HUES6 (cell line): ENCODE data around the gene NPTN.

Source experiments
- H3K27ac ChIP-seq: 2 replicates; pipeline ENCODE4 v1.7.0; 2013; ENCODE audit warnings: low read depth, mild to moderate bottlenecking, low read length, inconsistent platforms
- H3K27me3 ChIP-seq: 2 replicates; pipeline ENCODE4 v1.6.1; 2013; ENCODE audit warnings: low read length; ENCODE audit not compliant: control insufficient read depth, insufficient read depth
- H3K36me3 ChIP-seq: 2 replicates; pipeline ENCODE4 v1.6.1; 2013; ENCODE audit warnings: low read length; ENCODE audit not compliant: control insufficient read depth, insufficient read depth
- H3K4me1 ChIP-seq: 2 replicates; pipeline ENCODE4 v1.6.1; 2013; ENCODE audit warnings: low read length; ENCODE audit not compliant: control insufficient read depth, insufficient read depth
- H3K4me3 ChIP-seq: 2 replicates; pipeline ENCODE4 v1.5.1; 2013; ENCODE audit warnings: low read depth, low read length
- H3K9ac ChIP-seq: one replicate; pipeline ENCODE4 v1.6.1; 2013; ENCODE audit warnings: mild to moderate bottlenecking, low read length
- H3K9me3 ChIP-seq: 2 replicates; pipeline ENCODE4 v1.6.1; 2013; ENCODE audit warnings: low read depth, low read length; ENCODE audit not compliant: control insufficient read depth, insufficient read depth

The NPTN gene

GRCh38 chr15:73633111-73633990 is at the start of gene NPTN:
TSS of gene NPTN (minus strand) at chr15:73633389. CDS start at chr15:73633215, 174 bp downstream.
- peak within 1 kb of the TSS; percentile 87 for H3K4me3 ChIP-seq
- peak within 1 kb of the TSS; percentile 85 for H3K9ac ChIP-seq
- no peaks in the 10 kb centered on the region for H3K36me3 ChIP-seq
- peaks cover 36% of the 10 kb centered on the region for H3K4me1 ChIP-seq
- peak within 1 kb of the TSS; percentile 50; the same call in 1 of the 2 replicates for H3K27ac ChIP-seq
- H3K27me3 ChIP-seq = no peaks in the 10 kb centered on the region; the same call in 1 of the 2 replicates
- H3K9me3 ChIP-seq = no peaks in the 10 kb centered on the region

DNA sequence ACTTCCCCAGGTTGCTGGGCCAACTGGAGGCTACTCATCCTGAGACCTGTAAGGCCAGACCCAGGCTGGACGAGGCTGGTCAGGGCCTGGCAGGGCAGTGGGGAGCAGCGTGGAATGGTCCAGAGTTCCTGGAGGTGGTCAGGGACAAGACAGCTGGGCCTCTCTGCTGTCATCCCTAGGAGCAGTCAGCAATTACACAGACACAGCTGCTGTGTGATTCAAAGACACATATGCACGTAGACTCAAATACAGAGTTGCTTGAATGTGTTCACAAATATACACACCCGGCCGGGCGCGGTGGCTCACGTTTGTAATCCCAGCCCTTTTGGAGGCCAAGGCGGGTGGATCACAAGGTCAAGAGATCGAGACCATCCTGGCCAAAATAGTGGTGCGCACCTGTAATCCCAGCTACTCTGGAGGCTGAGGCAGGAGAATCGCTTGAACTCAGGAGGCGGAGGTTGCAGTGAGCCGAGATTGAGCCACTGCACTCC is 49.5 kb upstream of the NPTN start:
- Histone ChIP-seq H3K9ac (no peak overlapping the region), H3K36me3 (no peaks in the 10 kb centered on the region), H3K27me3 (no peaks in the 10 kb centered on the region), H3K9me3 (no peaks in the 10 kb centered on the region), H3K4me1 (peaks cover 27% of the 10 kb centered on the region), H3K4me3 (no peak overlapping the region), H3K27ac (no peak overlapping the region)

GRCh38 chr15:73681856-73682599 is 48.8 kb upstream of the NPTN start:
- H3K4me1 ChIP-seq = peaks cover 24% of the 10 kb centered on the region
- H3K9ac ChIP-seq = no peak overlapping the region
- no peaks in the 10 kb centered on the region for H3K9me3 ChIP-seq
- no peak overlapping the region for H3K4me3 ChIP-seq
- H3K27ac ChIP-seq = no peak overlapping the region
- no peaks in the 10 kb centered on the region for H3K36me3 ChIP-seq
- H3K27me3 ChIP-seq = no peaks in the 10 kb centered on the region

- Histone ChIP-seq H3K27ac (no peak overlapping the region), H3K27me3 (no peaks in the 10 kb centered on the region), H3K36me3 (no peaks in the 10 kb centered on the region), H3K4me1 (peaks cover 18% of the 10 kb centered on the region), H3K9me3 (no peaks in the 10 kb centered on the region), H3K4me3 (no peak overlapping the region), H3K9ac (no peak overlapping the region)
These were observed 47.9 kb upstream of the NPTN start for GRCh38 chr15:73681063-73681462.

DNA sequence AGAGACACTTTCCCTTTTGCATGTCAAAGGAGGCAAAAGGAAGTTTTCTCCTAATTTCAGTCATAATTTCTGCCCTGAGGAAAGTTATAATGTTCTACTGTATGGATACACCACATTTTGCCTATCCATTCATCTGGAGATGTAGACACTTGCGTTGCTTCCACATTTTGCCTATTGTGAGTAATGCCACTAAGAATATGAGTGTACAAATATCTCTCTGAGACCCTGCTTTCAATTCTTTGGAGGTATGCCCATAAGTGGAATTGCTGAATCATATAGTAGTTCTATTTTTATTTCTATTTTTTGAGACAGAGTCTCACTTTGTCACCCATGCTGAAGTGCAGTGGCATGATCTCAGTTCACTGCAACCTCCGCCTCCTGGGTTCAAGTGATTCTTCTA is 47.4 kb upstream of the NPTN start:
- Histone ChIP-seq H3K27me3 (no peaks in the 10 kb centered on the region), H3K9ac (no peak overlapping the region), H3K36me3 (no peaks in the 10 kb centered on the region), H3K9me3 (no peaks in the 10 kb centered on the region), H3K27ac (no peak overlapping the region), H3K4me1 (peaks cover 13% of the 10 kb centered on the region), H3K4me3 (no peak overlapping the region)

- Histone ChIP-seq H3K4me1 (peaks cover 12% of the 10 kb centered on the region), H3K9me3 (no peaks in the 10 kb centered on the region), H3K36me3 (no peaks in the 10 kb centered on the region), H3K27me3 (no peaks in the 10 kb centered on the region), H3K9ac (no peak overlapping the region), H3K4me3 (no peak overlapping the region), H3K27ac (no peak overlapping the region)
These were observed 46.8 kb upstream of the NPTN start for GRCh38 chr15:73679964-73680363.

DNA sequence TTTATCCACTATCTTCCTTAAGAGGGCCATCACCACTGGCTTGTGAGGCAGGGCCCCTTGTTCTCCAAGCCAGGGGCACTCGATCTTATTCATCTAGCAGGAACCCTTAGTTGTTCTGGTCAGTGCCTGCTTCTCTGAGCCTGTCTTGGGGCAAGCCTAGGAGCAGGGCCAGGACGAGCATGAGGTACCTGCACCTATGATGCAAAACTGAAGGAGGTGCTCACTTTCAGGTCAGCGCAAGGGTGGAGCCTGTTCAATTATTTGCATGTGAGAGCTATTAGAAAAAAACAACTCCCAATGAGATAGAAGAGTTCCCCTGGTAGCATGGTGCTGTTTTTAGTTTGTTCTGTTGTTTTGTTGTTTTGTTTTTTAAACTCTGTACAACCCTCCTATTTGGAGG is 46.0 kb upstream of the NPTN start:
- no peak overlapping the region for H3K9ac ChIP-seq
- H3K4me3 ChIP-seq = no peak overlapping the region
- no peak overlapping the region for H3K27ac ChIP-seq
- peaks cover 12% of the 10 kb centered on the region for H3K4me1 ChIP-seq
- no peaks in the 10 kb centered on the region for H3K9me3 ChIP-seq
- no peaks in the 10 kb centered on the region for H3K36me3 ChIP-seq
- no peaks in the 10 kb centered on the region for H3K27me3 ChIP-seq

DNA sequence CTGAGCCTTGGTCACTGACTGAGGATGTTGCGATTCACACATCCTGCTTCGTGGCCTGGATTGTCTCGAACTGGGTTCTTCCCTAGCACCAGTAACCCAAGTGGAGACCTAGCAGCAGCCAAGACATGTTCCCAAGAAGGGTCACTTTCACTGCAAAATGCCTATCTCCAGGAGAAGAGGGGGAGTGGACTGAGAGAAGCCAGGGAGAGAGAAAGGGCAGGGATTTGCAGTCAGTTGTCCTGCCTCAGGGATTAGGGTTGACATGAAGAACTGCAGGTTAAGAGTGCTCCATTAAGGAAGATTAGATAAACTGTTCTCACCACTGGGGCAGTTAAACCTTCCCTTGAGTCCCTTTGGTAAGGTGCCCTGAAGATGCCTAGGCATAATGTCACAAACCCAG is 45.3 kb upstream of the NPTN start:
- Histone ChIP-seq H3K9me3 (no peaks in the 10 kb centered on the region), H3K27ac (no peak overlapping the region), H3K4me1 (peaks cover 12% of the 10 kb centered on the region), H3K9ac (no peak overlapping the region), H3K36me3 (no peaks in the 10 kb centered on the region), H3K27me3 (no peaks in the 10 kb centered on the region), H3K4me3 (no peak overlapping the region)

GRCh38 chr15:73677733-73678132 is 44.5 kb upstream of the NPTN start:
- Histone ChIP-seq H3K4me1 (peaks cover 12% of the 10 kb centered on the region), H3K9ac (no peak overlapping the region), H3K4me3 (no peak overlapping the region), H3K36me3 (no peaks in the 10 kb centered on the region), H3K27me3 (no peaks in the 10 kb centered on the region), H3K9me3 (no peaks in the 10 kb centered on the region), H3K27ac (no peak overlapping the region)

- no peak overlapping the region for H3K4me3 ChIP-seq
- H3K27me3 ChIP-seq = no peaks in the 10 kb centered on the region
- H3K27ac ChIP-seq = no peak overlapping the region
- no peak overlapping the region for H3K9ac ChIP-seq
- no peaks in the 10 kb centered on the region for H3K36me3 ChIP-seq
- H3K9me3 ChIP-seq = no peaks in the 10 kb centered on the region
- H3K4me1 ChIP-seq = peaks cover 12% of the 10 kb centered on the region
These were observed 44.0 kb upstream of the NPTN start for GRCh38 chr15:73677146-73677607.

DNA sequence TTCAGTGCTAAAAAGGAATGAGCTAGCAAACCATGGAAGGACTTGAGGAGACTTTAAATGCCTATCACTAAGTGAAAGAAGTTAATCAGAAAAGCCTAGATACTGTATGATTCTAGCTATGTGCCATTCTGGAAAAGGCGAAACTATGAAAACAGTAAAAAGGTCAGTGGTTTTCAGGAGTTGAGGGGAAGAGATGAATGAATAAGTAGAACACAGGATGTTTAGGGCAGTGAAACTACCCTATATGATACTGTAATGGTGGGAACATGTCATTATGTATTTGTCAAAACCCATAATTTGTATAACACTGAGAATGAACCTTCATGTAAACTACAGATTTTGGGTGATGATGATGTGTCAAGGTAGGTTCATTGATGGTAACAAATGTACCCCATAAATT is 41.4 kb upstream of the NPTN start:
- Histone ChIP-seq H3K4me3 (no peak overlapping the region), H3K27me3 (no peaks in the 10 kb centered on the region), H3K36me3 (no peaks in the 10 kb centered on the region), H3K9ac (no peak overlapping the region), H3K9me3 (no peaks in the 10 kb centered on the region), H3K27ac (no peak overlapping the region), H3K4me1 (peaks cover 3% of the 10 kb centered on the region; the same call in 1 of the 2 replicates)
